A549 (cell line): ENCODE results near the gene RANBP17. TPM values are rescaled to one million over a fixed set of nuclear protein-coding genes. Genes with fewer than 3 reads are reported as not detected.

Source experiments
- ATAC-seq, 2 experiments: fragments of 200-7000 bp in 1 of 2; fragments of >200 bp in 1 of 2; cut with Nextera tagmentation in 1 of 2; cut with Tn5 transposase in 1 of 2; 3 replicates each; pipeline versions ENCODE4 v1.8.0 to v1.9.1; 2018 to 2020; ENCODE audit warnings: mild to moderate bottlenecking in 1 of 2, moderate library complexity in 1 of 2
- CTCF ChIA-PET: fragments of 300-600 bp; sonication (Branson Sonifier 250); formaldehyde crosslinking; extraction: SDS; loops from one replicate; lab custom pipeline; 2021; ENCODE audit warnings: antibody characterized with exemption, inconsistent platforms; lab: Yijun Ruan, JAX
- POLR2A ChIA-PET: fragments of 350-600 bp; formaldehyde crosslinking; extraction: SDS; loops from one replicate; lab custom pipeline; 2021; ENCODE audit warnings: antibody characterized with exemption, inconsistent platforms; lab: Yijun Ruan, JAX
- DNase-seq, 2 experiments: peaks; one replicate each; pipeline versions ENCODE4 v3.0.0 to v3.0.0-alpha.2; 2011 to 2016; ENCODE audit warnings: low read depth in 1 of 2, low spot score in 1 of 2
- FAIRE-seq: peaks from 2 replicates; lab custom pipeline; 2011; peaks lifted over from hg19 to GRCh38; lab: Jason Lieb, UNC
- H3K27ac ChIP-seq, 2 experiments: fragments of >200 bp; sonication (Bioruptor Twin); formaldehyde crosslinking; 3 replicates each; pipeline ENCODE4 v1.5.1; 2016 to 2017
- H3K4me1 ChIP-seq: fragments of >200 bp; sonication (Bioruptor Twin); formaldehyde crosslinking; 3 replicates; pipeline ENCODE4 v1.6.1; 2016
- H3K4me2 ChIP-seq: fragments of >200 bp; sonication (Bioruptor Twin); formaldehyde crosslinking; 3 replicates; pipeline ENCODE4 v1.6.1; 2016
- H3K4me3 ChIP-seq: fragments of >200 bp; sonication (Bioruptor Twin); formaldehyde crosslinking; 3 replicates; pipeline ENCODE4 v1.5.1; 2016
- H3K9me3 ChIP-seq: fragments of >200 bp; sonication (Bioruptor Twin); formaldehyde crosslinking; 3 replicates; pipeline ENCODE4 v1.6.1; 2016
- BCL3 ChIP-seq: fragments of >200 bp; sonication (Bioruptor Twin); formaldehyde crosslinking; IDR thresholded peaks from 3 replicates; pipeline ENCODE4 v1.6.1; 2016
- BHLHE40 ChIP-seq: IDR thresholded peaks from 2 replicates; pipeline ENCODE4 v1.6.1; 2012; ENCODE audit warnings: low read depth, low read length, inconsistent platforms
- CBX8 ChIP-seq: fragments of 200-600 bp; sonication (generic); IDR thresholded peaks from 2 replicates; pipeline ENCODE4 v1.6.1; 2016
- CHD2 ChIP-seq: fragments of 150-350 bp; IDR thresholded peaks from 2 replicates; pipeline ENCODE4 v1.6.1; 2014; ENCODE audit warnings: low read length; ENCODE audit not compliant: partially characterized antibody
- CHD4 ChIP-seq: fragments of 200-600 bp; sonication (generic); IDR thresholded peaks from 2 replicates; pipeline ENCODE4 v1.6.1; 2016; ENCODE audit warnings: antibody characterized with exemption, mild to moderate bottlenecking, borderline replicate concordance
- CTCF ChIP-seq: fragments of >200 bp; sonication (Bioruptor Twin); formaldehyde crosslinking; IDR thresholded peaks from 3 replicates; pipeline ENCODE4 v1.5.1; 2016
- EP300 ChIP-seq, 2 experiments: fragments of >200 bp; sonication (Bioruptor Twin); formaldehyde crosslinking; IDR thresholded peaks; 2 replicates in 1 of 2; 3 replicates in 1 of 2; pipeline ENCODE4 v1.6.1; 2016 to 2017
- GATA3 ChIP-seq: IDR thresholded peaks from 2 replicates; pipeline ENCODE4 v1.6.1; 2012; ENCODE audit warnings: borderline replicate concordance
- HEYL ChIP-seq: fragments of 250-450 bp; sonication (Bioruptor Pico); IDR thresholded peaks from 2 replicates; pipeline ENCODE4 v1.8.0; 2021; ENCODE audit warnings: mild to moderate bottlenecking, moderate library complexity
- HMGXB4 ChIP-seq: fragments of 250-450 bp; sonication (Bioruptor Pico); IDR thresholded peaks from 2 replicates; pipeline ENCODE4 v1.5.0; 2021; ENCODE audit warnings: mild to moderate bottlenecking, moderate library complexity, borderline replicate concordance
- HOXA7 ChIP-seq: fragments of 250-450 bp; sonication (Bioruptor Pico); IDR thresholded peaks from 2 replicates; pipeline ENCODE4 v1.5.0; 2020; ENCODE audit warnings: mild to moderate bottlenecking, moderate library complexity
- HOXB13 ChIP-seq: fragments of 250-450 bp; sonication (Bioruptor Pico); IDR thresholded peaks from 2 replicates; pipeline ENCODE4 v1.5.0; 2020; ENCODE audit warnings: low read depth, mild to moderate bottlenecking, moderate library complexity
- MAFK ChIP-seq: fragments of 450-650 bp; IDR thresholded peaks from 2 replicates; pipeline ENCODE4 v1.6.1; 2014; ENCODE audit not compliant: partially characterized antibody
- MYC ChIP-seq: IDR thresholded peaks from 2 replicates; pipeline ENCODE4 v1.6.1; 2012; ENCODE audit warnings: mild to moderate bottlenecking, inconsistent platforms, low read length, improper control_type of control experiment, borderline replicate concordance
- POLR2AphosphoS2 ChIP-seq: conservative IDR thresholded peaks from 2 replicates; pipeline ENCODE4 v1.6.1; 2012; ENCODE audit warnings: low read length, improper control_type of control experiment, inconsistent platforms
- RAD21 ChIP-seq, 2 experiments: fragments of >200 bp in 1 of 2; sonication (Bioruptor Twin) in 1 of 2; formaldehyde crosslinking in 1 of 2; IDR thresholded peaks in 1 of 2; conservative IDR thresholded peaks in 1 of 2; 2 replicates in 1 of 2; 3 replicates in 1 of 2; pipeline ENCODE4 v1.6.1; 2012 to 2018; ENCODE audit warnings: inconsistent platforms in 1 of 2
- RCOR1 ChIP-seq: fragments of 150-350 bp; IDR thresholded peaks from 2 replicates; pipeline ENCODE4 v1.6.1; 2014; ENCODE audit warnings: antibody characterized with exemption, low read length, low read depth
- RFX5 ChIP-seq: fragments of 450-650 bp; IDR thresholded peaks from 2 replicates; pipeline ENCODE4 v1.7.1; 2014; ENCODE audit warnings: antibody characterized with exemption, mild to moderate bottlenecking, moderate library complexity
- RNF2 ChIP-seq: fragments of 200-600 bp; sonication (generic); IDR thresholded peaks from 2 replicates; pipeline ENCODE4 v1.6.1; 2016; ENCODE audit warnings: low read depth, mild to moderate bottlenecking, antibody characterized with exemption, moderate library complexity, borderline replicate concordance
- TFCP2L1 ChIP-seq: fragments of 250-450 bp; sonication (Bioruptor Pico); IDR thresholded peaks from 2 replicates; pipeline ENCODE4 v1.5.0; 2021; ENCODE audit warnings: mild to moderate bottlenecking
- WGBS: methylation state at CpG from one replicate; pipeline ENCODE4 v1.1.6; 2017; ENCODE audit errors: missing lambda C conversion rate; 5-methylcytosine and 5-hydroxymethylcytosine counted together
- polyA plus RNA-seq, 4 experiments: library from polyadenylated mRNA; depleted of rRNA in 3 of 4; stranded (reverse); fragments of >200 nt; fragmentation: RNase III in 1 of 4; extraction: RNeasy Plus Mini Kit Qiagen cat#74134 plus additional on column Dnase treatment in 1 of 4; gene quantifications; 2 replicates in 3 of 4; 3 replicates in 1 of 4; pipeline ENCODE4 v1.2.3, GENCODE V29; 2011 to 2017
- TF ChIP-seq, protein P1 (sequence below): fragments of 450-650 bp; IDR thresholded peaks from 2 replicates; pipeline ENCODE4 v1.6.1; 2014; ENCODE audit warnings: antibody characterized with exemption
- TF ChIP-seq, protein P2 (sequence below): IDR thresholded peaks from 2 replicates; pipeline ENCODE4 v1.6.1; 2012

Gene RANBP17
- polyA plus RNA-seq, 2 of the 4 experiments (the other 2 are of a cell fraction), result 3.4 to 9.2 TPM

DNA sequence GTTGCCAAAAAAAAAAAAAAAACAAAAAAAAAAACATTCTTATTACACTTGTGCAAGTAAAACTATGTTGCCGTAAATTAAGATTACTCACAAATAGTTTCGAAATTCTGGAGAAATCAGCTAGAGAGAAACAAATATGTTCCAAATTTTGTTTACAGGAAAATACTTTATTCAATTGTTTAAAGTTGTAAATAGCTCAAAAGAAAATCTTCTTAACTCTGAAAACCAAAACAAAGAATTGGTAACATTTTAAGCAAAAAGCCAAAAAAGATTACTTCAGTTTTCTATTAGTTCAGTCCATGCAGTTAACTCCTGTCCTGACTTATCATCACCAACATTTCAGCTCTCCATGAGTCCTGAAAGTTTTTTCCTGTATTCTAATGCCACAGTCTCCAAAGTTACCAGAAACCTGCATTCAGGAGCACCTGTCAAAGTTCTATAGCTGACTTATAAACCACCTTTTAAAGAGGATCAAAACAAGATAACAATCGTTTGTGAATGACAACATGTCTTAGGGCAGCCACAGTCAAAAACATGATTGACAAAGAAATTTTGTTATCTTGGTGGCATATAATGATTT, 194.1 kb downstream of the RANBP17 start:
- H3K4me1 ChIP-seq, result no peaks in the 10 kb centered on the region
- no peaks in the 10 kb centered on the region for H3K9me3 ChIP-seq
- no peak overlapping the region for H3K4me2 ChIP-seq
- FAIRE-seq, result no peak
- POLR2A ChIA-PET, result no interaction called here
- no peak for DNase-seq
- TF ChIP-seq HMGXB4, result no peak
- TF ChIP-seq, protein P1, sequence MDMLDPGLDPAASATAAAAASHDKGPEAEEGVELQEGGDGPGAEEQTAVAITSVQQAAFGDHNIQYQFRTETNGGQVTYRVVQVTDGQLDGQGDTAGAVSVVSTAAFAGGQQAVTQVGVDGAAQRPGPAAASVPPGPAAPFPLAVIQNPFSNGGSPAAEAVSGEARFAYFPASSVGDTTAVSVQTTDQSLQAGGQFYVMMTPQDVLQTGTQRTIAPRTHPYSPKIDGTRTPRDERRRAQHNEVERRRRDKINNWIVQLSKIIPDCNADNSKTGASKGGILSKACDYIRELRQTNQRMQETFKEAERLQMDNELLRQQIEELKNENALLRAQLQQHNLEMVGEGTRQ, result no peak
- no peak for TF ChIP-seq BCL3
- no peak for TF ChIP-seq MAFK
- TF ChIP-seq BHLHE40, result no peak
- no peak for TF ChIP-seq RAD21 (conservative IDR thresholded peaks at IDR 0.05 in 1 of 2, IDR thresholded peaks at IDR 0.05 in 1 of 2)
- no peak for TF ChIP-seq MYC
- TF ChIP-seq TFCP2L1 (CRISPR knock-in tag), result no peak
- TF ChIP-seq HOXB13 (CRISPR knock-in tag), result no peak
- no peak for TF ChIP-seq CHD4
- TF ChIP-seq CTCF, result no peak
- H3K27ac ChIP-seq, result no peak overlapping the region
- no peak for ATAC-seq
- WGBS, result 65% methylated on average over 3 of the region's 3 CpGs
- CTCF ChIA-PET, result no interaction called here
- no peak overlapping the region for H3K4me3 ChIP-seq

GRCh38 chr5:171067540-171068130, 205.8 kb downstream of the RANBP17 start:
- H3K4me3 ChIP-seq, result no peak overlapping the region
- no peak for DNase-seq
- ATAC-seq, result no peak
- TF ChIP-seq RAD21 (conservative IDR thresholded peaks at IDR 0.05 in 1 of 2, IDR thresholded peaks at IDR 0.05 in 1 of 2) (no peak), MAFK (peak; percentile 73)
- no peak overlapping the region for H3K4me2 ChIP-seq
- POLR2A ChIA-PET, result no interaction called here
- CTCF ChIA-PET, result interaction anchor here (0.7 kb wide), 1 partner anchor 47 kb away, joined by 3 read pairs; no protein-coding TSS in a partner anchor
- 42% methylated on average over 2 of the region's 2 CpGs for WGBS
- FAIRE-seq, result no peak
- no peak overlapping the region for H3K27ac ChIP-seq
- no peaks in the 10 kb centered on the region for H3K4me1 ChIP-seq
- H3K9me3 ChIP-seq, result peaks cover 11% of the 10 kb centered on the region; the same call in 1 of the 3 replicates

- peak; percentile 23 for FAIRE-seq
- POLR2A ChIA-PET, result no interaction called here
- Histone ChIP-seq H3K4me1 (no peaks in the 10 kb centered on the region), H3K4me3 (no peak overlapping the region), H3K4me2 (no peak overlapping the region), H3K27ac (no peak overlapping the region), H3K9me3 (no peaks in the 10 kb centered on the region; the same call in 2 of the 3 replicates)
- 87% methylated on average over 5 of the region's 5 CpGs for WGBS
- DNase-seq, result no peak
- CTCF ChIA-PET, result no interaction called here
- ATAC-seq, result no peak
- TF ChIP-seq EP300 (IDR thresholded peaks at IDR 0.05) (no peak), HOXA7 (no peak), CTCF (no peak), GATA3 (no peak), BHLHE40 (no peak), CBX8 (no peak), POLR2AphosphoS2 (no peak), RCOR1 (no peak), RNF2 (no peak), HEYL (CRISPR knock-in tag) (no peak), CHD2 (no peak), RFX5 (no peak)
- TF ChIP-seq, protein P2, sequence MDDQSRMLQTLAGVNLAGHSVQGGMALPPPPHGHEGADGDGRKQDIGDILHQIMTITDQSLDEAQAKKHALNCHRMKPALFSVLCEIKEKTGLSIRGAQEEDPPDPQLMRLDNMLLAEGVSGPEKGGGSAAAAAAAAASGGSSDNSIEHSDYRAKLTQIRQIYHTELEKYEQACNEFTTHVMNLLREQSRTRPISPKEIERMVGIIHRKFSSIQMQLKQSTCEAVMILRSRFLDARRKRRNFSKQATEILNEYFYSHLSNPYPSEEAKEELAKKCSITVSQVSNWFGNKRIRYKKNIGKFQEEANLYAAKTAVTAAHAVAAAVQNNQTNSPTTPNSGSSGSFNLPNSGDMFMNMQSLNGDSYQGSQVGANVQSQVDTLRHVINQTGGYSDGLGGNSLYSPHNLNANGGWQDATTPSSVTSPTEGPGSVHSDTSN, result no peak
Measured at GRCh38 chr5:171074747-171075146, 212.9 kb downstream of the RANBP17 start.
